IMR-90 (cell line): ENCODE measurements around the gene FXR2.

Experiments used
- CEBPB ChIP-seq: IDR thresholded peaks from 2 replicates; pipeline ENCODE4 v1.6.1; 2012; ENCODE audit warnings: low read depth, low read length, improper control_type of control experiment
- FOS ChIP-seq: fragments of 150-350 bp; IDR thresholded peaks from 2 replicates; pipeline ENCODE4 v1.6.1; 2016; ENCODE audit warnings: low read depth, low read length
- POLR2A ChIP-seq: IDR thresholded peaks from 2 replicates; pipeline ENCODE4 v1.6.1; 2012; ENCODE audit warnings: mild to moderate bottlenecking, low read depth, low read length
- RAD21 ChIP-seq: IDR thresholded peaks from 2 replicates; pipeline ENCODE4 v1.6.1; 2012; ENCODE audit warnings: low read length, improper control_type of control experiment
- RCOR1 ChIP-seq: IDR thresholded peaks from 2 replicates; pipeline ENCODE4 v1.6.1; 2012; ENCODE audit warnings: mild to moderate bottlenecking, low read length, improper control_type of control experiment; ENCODE audit not compliant: insufficient replicate concordance
- SMC3 ChIP-seq: fragments of 150-350 bp; IDR thresholded peaks from 2 replicates; pipeline ENCODE4 v1.6.1; 2016; ENCODE audit warnings: low read depth, mild to moderate bottlenecking, antibody characterized with exemption, low read length, moderate library complexity
- TF ChIP-seq, protein P1 (sequence below): conservative IDR thresholded peaks from 2 replicates; pipeline ENCODE4 v1.5.1; 2012; ENCODE audit warnings: mild to moderate bottlenecking, low read depth, low read length, improper control_type of control experiment
- TF ChIP-seq, protein P2 (sequence below): fragments of 150-350 bp; IDR thresholded peaks from 2 replicates; pipeline ENCODE4 v1.6.1; 2017; ENCODE audit warnings: mild to moderate bottlenecking, antibody characterized with exemption, low read length, low read depth
- TF ChIP-seq, protein P3 (sequence below): fragments of 150-350 bp; IDR thresholded peaks from 2 replicates; pipeline ENCODE4 v1.6.1; 2016; ENCODE audit warnings: low read depth, mild to moderate bottlenecking, low read length, moderate library complexity, borderline replicate concordance

- TF ChIP-seq, protein P1, sequence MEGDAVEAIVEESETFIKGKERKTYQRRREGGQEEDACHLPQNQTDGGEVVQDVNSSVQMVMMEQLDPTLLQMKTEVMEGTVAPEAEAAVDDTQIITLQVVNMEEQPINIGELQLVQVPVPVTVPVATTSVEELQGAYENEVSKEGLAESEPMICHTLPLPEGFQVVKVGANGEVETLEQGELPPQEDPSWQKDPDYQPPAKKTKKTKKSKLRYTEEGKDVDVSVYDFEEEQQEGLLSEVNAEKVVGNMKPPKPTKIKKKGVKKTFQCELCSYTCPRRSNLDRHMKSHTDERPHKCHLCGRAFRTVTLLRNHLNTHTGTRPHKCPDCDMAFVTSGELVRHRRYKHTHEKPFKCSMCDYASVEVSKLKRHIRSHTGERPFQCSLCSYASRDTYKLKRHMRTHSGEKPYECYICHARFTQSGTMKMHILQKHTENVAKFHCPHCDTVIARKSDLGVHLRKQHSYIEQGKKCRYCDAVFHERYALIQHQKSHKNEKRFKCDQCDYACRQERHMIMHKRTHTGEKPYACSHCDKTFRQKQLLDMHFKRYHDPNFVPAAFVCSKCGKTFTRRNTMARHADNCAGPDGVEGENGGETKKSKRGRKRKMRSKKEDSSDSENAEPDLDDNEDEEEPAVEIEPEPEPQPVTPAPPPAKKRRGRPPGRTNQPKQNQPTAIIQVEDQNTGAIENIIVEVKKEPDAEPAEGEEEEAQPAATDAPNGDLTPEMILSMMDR, result no peak
- TF ChIP-seq, protein P2, sequence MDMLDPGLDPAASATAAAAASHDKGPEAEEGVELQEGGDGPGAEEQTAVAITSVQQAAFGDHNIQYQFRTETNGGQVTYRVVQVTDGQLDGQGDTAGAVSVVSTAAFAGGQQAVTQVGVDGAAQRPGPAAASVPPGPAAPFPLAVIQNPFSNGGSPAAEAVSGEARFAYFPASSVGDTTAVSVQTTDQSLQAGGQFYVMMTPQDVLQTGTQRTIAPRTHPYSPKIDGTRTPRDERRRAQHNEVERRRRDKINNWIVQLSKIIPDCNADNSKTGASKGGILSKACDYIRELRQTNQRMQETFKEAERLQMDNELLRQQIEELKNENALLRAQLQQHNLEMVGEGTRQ, result no peak
- no peak for TF ChIP-seq POLR2A
- TF ChIP-seq FOS, result no peak
- TF ChIP-seq SMC3, result no peak
- TF ChIP-seq RAD21, result no peak
- TF ChIP-seq CEBPB, result no peak
- no peak for TF ChIP-seq RCOR1
- TF ChIP-seq, protein P3, sequence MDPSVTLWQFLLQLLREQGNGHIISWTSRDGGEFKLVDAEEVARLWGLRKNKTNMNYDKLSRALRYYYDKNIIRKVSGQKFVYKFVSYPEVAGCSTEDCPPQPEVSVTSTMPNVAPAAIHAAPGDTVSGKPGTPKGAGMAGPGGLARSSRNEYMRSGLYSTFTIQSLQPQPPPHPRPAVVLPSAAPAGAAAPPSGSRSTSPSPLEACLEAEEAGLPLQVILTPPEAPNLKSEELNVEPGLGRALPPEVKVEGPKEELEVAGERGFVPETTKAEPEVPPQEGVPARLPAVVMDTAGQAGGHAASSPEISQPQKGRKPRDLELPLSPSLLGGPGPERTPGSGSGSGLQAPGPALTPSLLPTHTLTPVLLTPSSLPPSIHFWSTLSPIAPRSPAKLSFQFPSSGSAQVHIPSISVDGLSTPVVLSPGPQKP, result no peak
These were observed 2.9 kb downstream of the FXR2 start for GRCh38 chr17:7611635-7612293.
